WTC11 (cell line): ENCODE measurements around the gene ANKRD50.

Source experiments
- CREB1 ChIP-seq: sonication (generic); formaldehyde crosslinking; IDR thresholded peaks from 2 replicates; pipeline ENCODE4 v1.8.0; 2023; ENCODE audit warnings: mild to moderate bottlenecking, missing genetic modification reagents
- JUN ChIP-seq: sonication (generic); formaldehyde crosslinking; IDR thresholded peaks from 2 replicates; pipeline ENCODE4 v1.8.0; 2023; ENCODE audit warnings: mild to moderate bottlenecking, missing genetic modification reagents
- SP1 ChIP-seq: sonication (generic); formaldehyde crosslinking; conservative IDR thresholded peaks from 2 replicates; pipeline ENCODE4 v1.8.1; 2022; ENCODE audit warnings: missing genetic modification reagents
- TCF7 ChIP-seq: sonication (generic); formaldehyde crosslinking; IDR thresholded peaks from 2 replicates; pipeline ENCODE4 v1.8.0; 2022; ENCODE audit warnings: mild to moderate bottlenecking, low read depth, missing genetic modification reagents, moderate library complexity
- TF ChIP-seq, protein P1 (sequence below): fragments of 200-600 bp; IDR thresholded peaks from 2 replicates; pipeline ENCODE4 v1.8.0; 2022; ENCODE audit warnings: antibody characterized with exemption
- TF ChIP-seq, protein P2 (sequence below): sonication (generic); formaldehyde crosslinking; IDR thresholded peaks from 2 replicates; pipeline ENCODE4 v1.8.1; 2022; ENCODE audit warnings: low read depth, missing genetic modification reagents, borderline replicate concordance
- TF ChIP-seq, protein P3 (sequence below): sonication (generic); formaldehyde crosslinking; IDR thresholded peaks from 2 replicates; pipeline ENCODE4 v1.8.1; 2022; ENCODE audit warnings: missing genetic modification reagents, borderline replicate concordance
- TF ChIP-seq, protein P4 (sequence below): sonication (generic); formaldehyde crosslinking; IDR thresholded peaks from 2 replicates; pipeline ENCODE4 v1.8.1; 2022; ENCODE audit warnings: low read depth, mild to moderate bottlenecking, moderate library complexity, missing genetic modification reagents, borderline replicate concordance
- TF ChIP-seq, protein P5 (sequence below): sonication (generic); formaldehyde crosslinking; IDR thresholded peaks from 2 replicates; pipeline ENCODE4 v1.8.1; 2023; ENCODE audit warnings: mild to moderate bottlenecking, missing genetic modification reagents
- TF ChIP-seq, protein P6 (sequence below): sonication (generic); formaldehyde crosslinking; IDR thresholded peaks from 2 replicates; pipeline ENCODE4 v1.8.0; 2022; ENCODE audit warnings: mild to moderate bottlenecking, missing genetic modification reagents

DNA sequence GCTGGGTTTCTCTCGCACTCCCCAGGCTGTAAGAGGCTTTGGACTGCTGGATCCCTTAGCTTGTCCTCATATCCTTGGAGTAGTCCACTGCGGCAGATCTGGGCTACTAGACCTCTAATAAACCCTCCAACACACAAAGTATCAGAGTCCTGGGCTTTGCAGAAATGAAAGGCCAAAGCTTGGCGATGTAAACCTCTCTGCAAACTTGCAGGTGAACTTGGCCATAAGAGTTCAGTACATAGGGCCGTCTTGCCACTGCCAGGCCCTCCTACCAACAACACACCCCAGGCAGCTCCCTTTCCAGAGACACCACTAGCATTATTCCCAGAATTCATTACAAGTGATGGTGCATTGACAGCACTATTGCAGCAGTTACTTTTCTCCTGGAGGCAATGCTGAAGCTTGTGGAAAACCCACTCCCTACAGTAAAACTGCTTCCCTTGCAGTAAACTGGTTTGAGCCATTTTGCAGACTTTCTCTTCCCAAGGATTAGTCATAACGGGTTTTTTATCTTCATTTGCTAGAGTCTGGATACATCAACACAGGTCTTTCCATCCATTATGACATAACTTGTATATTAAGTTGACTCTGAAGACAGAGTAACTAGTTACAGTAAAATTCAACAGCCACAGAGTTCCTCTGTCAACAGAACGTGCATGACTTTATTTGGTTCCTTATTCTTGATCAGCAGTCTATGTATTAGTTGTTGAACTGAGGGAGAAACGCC, 2.4 kb downstream of the ANKRD50 start:
- TF ChIP-seq, protein P1, sequence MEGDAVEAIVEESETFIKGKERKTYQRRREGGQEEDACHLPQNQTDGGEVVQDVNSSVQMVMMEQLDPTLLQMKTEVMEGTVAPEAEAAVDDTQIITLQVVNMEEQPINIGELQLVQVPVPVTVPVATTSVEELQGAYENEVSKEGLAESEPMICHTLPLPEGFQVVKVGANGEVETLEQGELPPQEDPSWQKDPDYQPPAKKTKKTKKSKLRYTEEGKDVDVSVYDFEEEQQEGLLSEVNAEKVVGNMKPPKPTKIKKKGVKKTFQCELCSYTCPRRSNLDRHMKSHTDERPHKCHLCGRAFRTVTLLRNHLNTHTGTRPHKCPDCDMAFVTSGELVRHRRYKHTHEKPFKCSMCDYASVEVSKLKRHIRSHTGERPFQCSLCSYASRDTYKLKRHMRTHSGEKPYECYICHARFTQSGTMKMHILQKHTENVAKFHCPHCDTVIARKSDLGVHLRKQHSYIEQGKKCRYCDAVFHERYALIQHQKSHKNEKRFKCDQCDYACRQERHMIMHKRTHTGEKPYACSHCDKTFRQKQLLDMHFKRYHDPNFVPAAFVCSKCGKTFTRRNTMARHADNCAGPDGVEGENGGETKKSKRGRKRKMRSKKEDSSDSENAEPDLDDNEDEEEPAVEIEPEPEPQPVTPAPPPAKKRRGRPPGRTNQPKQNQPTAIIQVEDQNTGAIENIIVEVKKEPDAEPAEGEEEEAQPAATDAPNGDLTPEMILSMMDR = no peak
- TF ChIP-seq, protein P2, sequence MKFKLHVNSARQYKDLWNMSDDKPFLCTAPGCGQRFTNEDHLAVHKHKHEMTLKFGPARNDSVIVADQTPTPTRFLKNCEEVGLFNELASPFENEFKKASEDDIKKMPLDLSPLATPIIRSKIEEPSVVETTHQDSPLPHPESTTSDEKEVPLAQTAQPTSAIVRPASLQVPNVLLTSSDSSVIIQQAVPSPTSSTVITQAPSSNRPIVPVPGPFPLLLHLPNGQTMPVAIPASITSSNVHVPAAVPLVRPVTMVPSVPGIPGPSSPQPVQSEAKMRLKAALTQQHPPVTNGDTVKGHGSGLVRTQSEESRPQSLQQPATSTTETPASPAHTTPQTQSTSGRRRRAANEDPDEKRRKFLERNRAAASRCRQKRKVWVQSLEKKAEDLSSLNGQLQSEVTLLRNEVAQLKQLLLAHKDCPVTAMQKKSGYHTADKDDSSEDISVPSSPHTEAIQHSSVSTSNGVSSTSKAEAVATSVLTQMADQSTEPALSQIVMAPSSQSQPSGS (CRISPR knock-in tag) = no peak
- TF ChIP-seq, protein P3, sequence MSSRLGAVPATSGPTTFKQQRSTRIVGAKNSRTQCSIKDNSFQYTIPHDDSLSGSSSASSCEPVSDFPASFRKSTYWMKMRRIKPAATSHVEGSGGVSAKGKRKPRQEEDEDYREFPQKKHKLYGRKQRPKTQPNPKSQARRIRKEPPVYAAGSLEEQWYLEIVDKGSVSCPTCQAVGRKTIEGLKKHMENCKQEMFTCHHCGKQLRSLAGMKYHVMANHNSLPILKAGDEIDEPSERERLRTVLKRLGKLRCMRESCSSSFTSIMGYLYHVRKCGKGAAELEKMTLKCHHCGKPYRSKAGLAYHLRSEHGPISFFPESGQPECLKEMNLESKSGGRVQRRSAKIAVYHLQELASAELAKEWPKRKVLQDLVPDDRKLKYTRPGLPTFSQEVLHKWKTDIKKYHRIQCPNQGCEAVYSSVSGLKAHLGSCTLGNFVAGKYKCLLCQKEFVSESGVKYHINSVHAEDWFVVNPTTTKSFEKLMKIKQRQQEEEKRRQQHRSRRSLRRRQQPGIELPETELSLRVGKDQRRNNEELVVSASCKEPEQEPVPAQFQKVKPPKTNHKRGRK (CRISPR knock-in tag) = no peak
- TF ChIP-seq, protein P4, sequence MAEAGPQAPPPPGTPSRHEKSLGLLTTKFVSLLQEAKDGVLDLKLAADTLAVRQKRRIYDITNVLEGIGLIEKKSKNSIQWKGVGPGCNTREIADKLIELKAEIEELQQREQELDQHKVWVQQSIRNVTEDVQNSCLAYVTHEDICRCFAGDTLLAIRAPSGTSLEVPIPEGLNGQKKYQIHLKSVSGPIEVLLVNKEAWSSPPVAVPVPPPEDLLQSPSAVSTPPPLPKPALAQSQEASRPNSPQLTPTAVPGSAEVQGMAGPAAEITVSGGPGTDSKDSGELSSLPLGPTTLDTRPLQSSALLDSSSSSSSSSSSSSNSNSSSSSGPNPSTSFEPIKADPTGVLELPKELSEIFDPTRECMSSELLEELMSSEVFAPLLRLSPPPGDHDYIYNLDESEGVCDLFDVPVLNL = no peak
- TF ChIP-seq SP1 (CRISPR knock-in tag) (no peak), CREB1 (no peak), JUN (CRISPR knock-in tag) (no peak), TCF7 (CRISPR knock-in tag) (no peak)
- TF ChIP-seq, protein P5, sequence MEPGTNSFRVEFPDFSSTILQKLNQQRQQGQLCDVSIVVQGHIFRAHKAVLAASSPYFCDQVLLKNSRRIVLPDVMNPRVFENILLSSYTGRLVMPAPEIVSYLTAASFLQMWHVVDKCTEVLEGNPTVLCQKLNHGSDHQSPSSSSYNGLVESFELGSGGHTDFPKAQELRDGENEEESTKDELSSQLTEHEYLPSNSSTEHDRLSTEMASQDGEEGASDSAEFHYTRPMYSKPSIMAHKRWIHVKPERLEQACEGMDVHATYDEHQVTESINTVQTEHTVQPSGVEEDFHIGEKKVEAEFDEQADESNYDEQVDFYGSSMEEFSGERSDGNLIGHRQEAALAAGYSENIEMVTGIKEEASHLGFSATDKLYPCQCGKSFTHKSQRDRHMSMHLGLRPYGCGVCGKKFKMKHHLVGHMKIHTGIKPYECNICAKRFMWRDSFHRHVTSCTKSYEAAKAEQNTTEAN (CRISPR knock-in tag) = no peak
- TF ChIP-seq, protein P6, sequence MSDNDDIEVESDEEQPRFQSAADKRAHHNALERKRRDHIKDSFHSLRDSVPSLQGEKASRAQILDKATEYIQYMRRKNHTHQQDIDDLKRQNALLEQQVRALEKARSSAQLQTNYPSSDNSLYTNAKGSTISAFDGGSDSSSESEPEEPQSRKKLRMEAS (CRISPR knock-in tag) = no peak
